Tibial artery (tissue), 4 donors: Measurements from ENCODE around the gene MT1B.

Source experiments
- DNase-seq, 2 donors: peaks; one replicate each; pipeline ENCODE4 v3.0.0-alpha.2; 2019
- H3K27ac ChIP-seq, 2 donors: fragments of 200-600 bp; sonication (generic) in 1 of 2; 1 replicate in 1 of 2; 2 replicates in 1 of 2; pipeline ENCODE4 v1.5.1; 2018 to 2019; ENCODE audit warnings: mild to moderate bottlenecking in 1 of 2
- H3K27me3 ChIP-seq, 2 donors: fragments of 200-600 bp; sonication (generic) in 1 of 2; one replicate each; pipeline versions ENCODE4 v1.5.1 to v1.6.0; 2016 to 2019
- H3K36me3 ChIP-seq, 3 donors: fragments of 200-600 bp; sonication (generic) in 2 of 3; one replicate each; pipeline ENCODE4 v1.5.1; 2016 to 2019; ENCODE audit warnings: mild to moderate bottlenecking in 2 of 3
- H3K4me1 ChIP-seq, 4 donors: fragments of 200-600 bp; sonication (generic) in 2 of 4; 1 replicate in 3 of 4; 2 replicates in 1 of 4; pipeline ENCODE4 v1.5.1; 2016 to 2019
- H3K4me3 ChIP-seq, 2 donors: fragments of 200-600 bp; sonication (generic) in 1 of 2; 1 replicate in 1 of 2; 2 replicates in 1 of 2; pipeline ENCODE4 v1.5.1; 2018 to 2019; ENCODE audit warnings: mild to moderate bottlenecking in 2 of 2
- H3K9me3 ChIP-seq, 3 donors: fragments of 200-600 bp; sonication (generic) in 1 of 3; one replicate each; pipeline ENCODE4 v1.5.1; 2016 to 2019
- CTCF ChIP-seq, 2 experiments: fragments of 200-600 bp in 1 of 2; fragments of 450-650 bp in 1 of 2; IDR thresholded peaks; one replicate each; pipeline ENCODE4 v1.5.1; 2017 to 2019; ENCODE audit warnings: antibody characterized with exemption in 2 of 2, mild to moderate bottlenecking in 1 of 2, moderate library complexity in 1 of 2
- intact Hi-C: fragments of 100-400 bp; cut with DNase I; formaldehyde crosslinking; loops from one replicate; pipeline ENCODE4 v1.15.0; 2023; ENCODE audit warnings: low total_unique reads

MT1B gene

GRCh38 chr16:56641166-56641565, 10.5 kb upstream of the MT1B start:
- Histone ChIP-seq H3K4me1 (peaks cover 0 to 31% (median 23%) of the 10 kb centered on the region in 4 donors), H3K27ac (no peak overlapping the region), H3K36me3 (no peaks in the 10 kb centered on the region), H3K27me3 (no peaks in the 10 kb centered on the region), H3K4me3 (no peak overlapping the region), H3K9me3 (no peaks in the 10 kb centered on the region)
- no peak for DNase-seq
- intact Hi-C loops: loop anchor here (5.0 kb wide), 1 partner anchor 34 kb away; the partner anchor contains the start of gene MT2A
- TF ChIP-seq CTCF (IDR thresholded peaks at IDR 0.05): no peak

GRCh38 chr16:56643080-56643778, 8.5 kb upstream of the MT1B start:
- TF ChIP-seq CTCF (IDR thresholded peaks at IDR 0.05): peak; percentile 52 to 63
- Histone ChIP-seq H3K27ac (peak overlapping the region; percentile 58 to 81), H3K9me3 (no peaks in the 10 kb centered on the region), H3K27me3 (peaks cover 0 to 7% of the 10 kb centered on the region in 2 donors), H3K4me1 (peaks cover 0 to 24% (median 19%) of the 10 kb centered on the region in 4 donors), H3K36me3 (no peaks in the 10 kb centered on the region), H3K4me3 (peak overlapping the region; percentile 39 to 50)
- DNase-seq: peak; percentile 76 to 94
- intact Hi-C loops: loop anchor here (5.0 kb wide), 1 partner anchor 36 kb away; the partner anchor contains the start of gene MT2A

- intact Hi-C loops: loop anchor here (5.0 kb wide), 1 partner anchor 37 kb away; the partner anchor contains the start of gene MT2A
- H3K4me3 ChIP-seq: peak overlapping the region; percentile 39 to 50
- H3K27ac ChIP-seq: peak overlapping the region; percentile 58 to 81
- peaks cover 0 to 13% of the 10 kb centered on the region in 2 donors for H3K27me3 ChIP-seq
- no peak for TF ChIP-seq CTCF (IDR thresholded peaks at IDR 0.05)
- H3K4me1 ChIP-seq: peaks cover 0 to 19% (median 14%) of the 10 kb centered on the region in 4 donors
- no peaks in the 10 kb centered on the region for H3K9me3 ChIP-seq
- H3K36me3 ChIP-seq: no peaks in the 10 kb centered on the region
- DNase-seq: no peak
Measured at GRCh38 chr16:56643833-56644232, 7.9 kb upstream of the MT1B start.

DNA sequence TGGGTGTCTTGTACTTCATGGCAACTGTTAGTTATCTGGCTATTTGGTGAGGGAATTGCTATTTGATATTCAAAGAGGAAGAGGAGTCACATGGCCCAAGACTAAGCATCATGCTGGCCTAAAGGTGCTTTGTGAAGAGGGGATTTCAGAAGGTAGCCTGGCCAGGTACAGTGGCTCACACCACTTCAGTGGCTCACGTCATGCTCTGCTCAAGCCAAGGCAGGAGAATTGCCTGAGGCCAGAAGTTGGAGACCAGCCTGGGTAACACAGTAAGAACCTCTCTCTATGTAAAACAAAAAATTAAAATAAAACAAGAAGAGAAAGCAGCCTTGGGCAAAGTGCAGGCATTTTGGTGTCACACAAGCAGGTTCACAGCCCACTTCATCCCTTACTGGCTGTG, 6.4 kb upstream of the MT1B start:
- no peak for DNase-seq
- intact Hi-C loops: no loop called here
- Histone ChIP-seq H3K27ac (no peak overlapping the region), H3K27me3 (peaks cover 0 to 21% of the 10 kb centered on the region in 2 donors), H3K36me3 (no peaks in the 10 kb centered on the region), H3K4me3 (no peak overlapping the region), H3K9me3 (no peaks in the 10 kb centered on the region), H3K4me1 (peaks cover 0 to 13% (median 9%) of the 10 kb centered on the region in 4 donors)
- TF ChIP-seq CTCF (IDR thresholded peaks at IDR 0.05): no peak

DNA sequence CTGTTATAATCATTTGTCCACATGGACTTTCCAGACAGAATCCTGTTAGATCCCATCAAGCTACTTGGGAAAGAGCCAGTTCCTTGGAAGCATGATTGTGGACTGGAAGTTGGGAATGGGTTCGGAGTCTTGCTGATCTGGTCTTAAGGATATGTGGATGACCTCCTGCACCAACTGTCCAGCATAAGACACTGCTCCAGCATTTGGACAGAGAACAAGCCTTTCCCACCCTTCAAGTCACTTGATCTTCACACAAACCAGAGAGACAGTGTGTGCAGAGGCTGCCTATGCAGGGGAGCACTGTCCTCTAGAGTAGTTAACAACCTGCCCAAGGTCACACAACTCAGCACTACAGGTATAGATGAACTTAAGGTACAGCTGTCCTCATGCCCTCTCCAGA, 5.8 kb upstream of the MT1B start:
- no peak for DNase-seq
- Histone ChIP-seq H3K9me3 (no peaks in the 10 kb centered on the region), H3K4me3 (no peak overlapping the region), H3K27ac (no peak overlapping the region), H3K4me1 (peaks cover 0 to 13% (median 9%) of the 10 kb centered on the region in 4 donors), H3K27me3 (peaks cover 0 to 21% of the 10 kb centered on the region in 2 donors), H3K36me3 (no peaks in the 10 kb centered on the region)
- no peak for TF ChIP-seq CTCF (IDR thresholded peaks at IDR 0.05)
- intact Hi-C loops: no loop called here
